CD4-positive, alpha-beta memory T cell (primary cell): Measurements from ENCODE around the gene CLIP2. TPM values are rescaled to one million over a fixed set of nuclear protein-coding genes. Genes with fewer than 3 reads are reported as not detected.

ENCODE experiments used
- CTCF ChIA-PET: fragments of 350-600 bp; sonication (Branson Sonifier 250); formaldehyde crosslinking; loops from one replicate; lab custom pipeline; 2021; ENCODE audit warnings: inconsistent platforms; ENCODE audit not compliant: partially characterized antibody; lab: Charles Lee
- POLR2A ChIA-PET: fragments of 350-600 bp; sonication (Branson Sonifier 250); formaldehyde crosslinking; loops from one replicate; lab custom pipeline; 2021; ENCODE audit not compliant: partially characterized antibody; lab: Charles Lee
- DNase-seq, 5 donors: peaks; one replicate each; pipeline versions ENCODE4 v3.0.0 to v3.0.0-alpha.2; 2020 to 2022; ENCODE audit warnings: mixed read lengths in 1 of 5
- H3K27ac ChIP-seq: one replicate; pipeline ENCODE4 v1.7.0; 2013; ENCODE audit warnings: low read depth, low read length
- H3K27me3 ChIP-seq: 2 replicates; pipeline ENCODE4 v1.7.0; 2013; ENCODE audit warnings: mild to moderate bottlenecking, low read length, moderate library complexity; ENCODE audit not compliant: insufficient read depth
- H3K36me3 ChIP-seq: 2 replicates; pipeline ENCODE4 v1.7.0; 2013; ENCODE audit warnings: mild to moderate bottlenecking, low read length, moderate library complexity; ENCODE audit not compliant: insufficient read depth
- H3K4me1 ChIP-seq: 2 replicates; pipeline ENCODE4 v1.7.0; 2013; ENCODE audit warnings: mild to moderate bottlenecking, low read length, moderate library complexity; ENCODE audit not compliant: insufficient read depth
- H3K4me3 ChIP-seq, 2 donors: one replicate each; pipeline ENCODE4 v1.7.0; 2013; ENCODE audit warnings: low read length in 2 of 2, mild to moderate bottlenecking in 1 of 2
- H3K9me3 ChIP-seq, 2 donors: one replicate each; pipeline ENCODE4 v1.7.0; 2013; ENCODE audit warnings: low read length in 2 of 2, control low read depth in 1 of 2; ENCODE audit not compliant: control insufficient read depth in 1 of 2
- H3K27ac Mint-ChIP-seq, 7 donors: one replicate each; pipeline ENCODE4 v1.8.0; 2020 to 2021; ENCODE audit warnings: mixed read lengths in 7 of 7, mild to moderate bottlenecking in 6 of 7, inconsistent platforms in 3 of 7, moderate library complexity in 3 of 7
- H3K27me3 Mint-ChIP-seq, 2 donors: one replicate each; pipeline ENCODE4 v1.8.0; 2020 to 2021; ENCODE audit warnings: mixed read lengths in 2 of 2
- H3K36me3 Mint-ChIP-seq, 2 donors: one replicate each; pipeline ENCODE4 v1.8.0; 2020 to 2021; ENCODE audit warnings: mixed read lengths in 2 of 2, inconsistent platforms in 1 of 2, mild to moderate bottlenecking in 1 of 2
- H3K4me1 Mint-ChIP-seq, 4 donors: one replicate each; pipeline ENCODE4 v1.8.0; 2020 to 2021; ENCODE audit warnings: mixed read lengths in 4 of 4, mild to moderate bottlenecking in 1 of 4
- H3K4me3 Mint-ChIP-seq, 8 donors: one replicate each; pipeline ENCODE4 v1.8.0; 2020 to 2021; ENCODE audit warnings: mixed read lengths in 8 of 8, mild to moderate bottlenecking in 7 of 8, moderate library complexity in 6 of 8, inconsistent platforms in 3 of 8
- H3K9me3 Mint-ChIP-seq, 8 donors: one replicate each; pipeline ENCODE4 v1.8.0; 2020 to 2021; ENCODE audit warnings: mixed read lengths in 8 of 8, mild to moderate bottlenecking in 5 of 8, inconsistent platforms in 3 of 8, moderate library complexity in 1 of 8
- intact Hi-C: fragments of 100-400 bp; cut with micrococcal nuclease; formaldehyde crosslinking; loops from one replicate; pipeline ENCODE4 v1.15.1; 2023
- polyA plus RNA-seq, 2 donors: library from polyadenylated mRNA; unstranded; fragments of 300-500 nt; fragmentation: Illumina TruSeq; gene quantifications; one replicate each; pipeline ENCODE4 v1.2.3, GENCODE V29; 2021
- total RNA-seq, 2 experiments: library from RNA; stranded (reverse); gene quantifications; one replicate each; pipeline ENCODE4 v1.2.3, GENCODE V29; 2021

Gene CLIP2
- total and polyA plus RNA-seq, 4 experiments from 2014 or later, result 0.15 to 5.7 (median 1.7) TPM

DNA sequence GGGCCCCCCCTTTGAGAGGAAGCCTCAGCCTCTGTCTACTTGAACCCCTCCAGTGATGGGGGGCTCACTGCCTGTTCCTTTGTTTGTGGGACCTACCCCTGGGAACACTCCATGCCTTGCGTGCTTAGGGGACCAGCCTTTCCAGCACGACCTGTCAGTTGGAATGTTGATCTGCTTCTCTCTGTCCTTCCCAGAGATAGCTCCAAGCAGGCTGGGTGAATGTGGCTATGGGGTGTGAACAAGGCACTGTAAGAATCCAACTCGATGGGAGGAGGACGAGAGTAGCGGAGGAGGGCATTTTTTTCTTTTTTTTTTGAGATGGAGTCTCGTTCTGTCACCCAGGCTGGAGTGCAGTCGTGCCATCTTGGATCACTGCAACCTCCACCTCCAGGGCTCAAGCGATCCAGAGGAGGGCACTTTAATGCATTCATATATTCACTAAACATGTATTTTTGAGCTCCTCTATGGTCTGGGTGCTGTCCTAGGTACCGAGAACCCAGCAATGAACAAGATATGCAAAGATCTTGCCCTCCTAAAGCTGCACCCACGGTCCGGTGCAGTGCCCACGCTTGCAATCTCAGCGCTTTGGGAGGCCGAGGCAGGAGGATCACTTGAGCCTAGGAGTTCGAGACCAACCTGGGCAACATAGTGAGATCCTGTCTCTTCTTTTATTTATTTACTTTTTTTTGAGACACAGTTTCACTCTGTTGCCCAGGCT is 8.5 kb downstream of the CLIP2 start:
- Histone ChIP-seq H3K4me3 (no peak overlapping the region), H3K9me3 (no peaks in the 10 kb centered on the region)
- no peaks in the 10 kb centered on the region for H3K9me3 Mint-ChIP-seq

DNA sequence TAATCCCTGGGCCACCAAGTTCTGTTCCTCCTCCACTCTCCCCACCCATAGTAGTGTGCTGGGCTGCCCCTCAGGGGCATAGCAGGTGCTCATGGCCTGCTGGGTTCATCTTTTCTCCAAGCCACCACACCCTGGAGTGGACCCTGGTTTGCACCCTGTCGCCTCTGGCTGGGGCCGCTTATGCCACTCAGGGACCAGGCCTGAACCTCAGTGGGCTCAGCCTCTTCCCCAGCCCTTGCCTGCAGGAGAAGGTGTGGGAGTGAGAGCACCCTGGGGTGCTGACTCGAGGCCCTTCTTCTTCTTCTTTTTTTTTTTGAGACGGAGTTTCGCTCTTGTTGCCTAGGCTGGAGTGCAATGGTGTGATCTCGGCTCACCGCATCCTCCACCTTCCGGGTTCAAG is 10.2 kb downstream of the CLIP2 start:
- no peak overlapping the region for H3K4me3 Mint-ChIP-seq
- ChIA-PET CTCF (no interaction called here), POLR2A (no interaction called here)
- no peaks in the 10 kb centered on the region for H3K4me1 ChIP-seq
- no peaks in the 10 kb centered on the region for H3K27me3 ChIP-seq
- no peaks in the 10 kb centered on the region for H3K9me3 ChIP-seq
- no peak for DNase-seq
- no peaks in the 10 kb centered on the region for H3K36me3 ChIP-seq
- H3K27ac ChIP-seq, result no peak overlapping the region
- no peak overlapping the region for H3K4me3 ChIP-seq
- H3K27ac Mint-ChIP-seq, result no peak overlapping the region
- H3K4me1 Mint-ChIP-seq, result no peaks in the 10 kb centered on the region
- intact Hi-C loops, result no loop called here
- peaks cover 0 to 1% of the 10 kb centered on the region in 2 donors for H3K27me3 Mint-ChIP-seq
- no peaks in the 10 kb centered on the region for H3K9me3 Mint-ChIP-seq
- H3K36me3 Mint-ChIP-seq, result no peaks in the 10 kb centered on the region

More for the DNA sequence above, 8.5 kb downstream of the CLIP2 start:
- no peak overlapping the region for H3K4me3 Mint-ChIP-seq
- POLR2A ChIA-PET, result no interaction called here
- CTCF ChIA-PET, result no interaction called here
- no peaks in the 10 kb centered on the region for H3K27me3 ChIP-seq
- intact Hi-C loops, result no loop called here
- peaks cover 0 to 8% (median 1%) of the 10 kb centered on the region in 4 donors for H3K4me1 Mint-ChIP-seq
- H3K36me3 Mint-ChIP-seq, result no peaks in the 10 kb centered on the region
- DNase-seq, result no peak
- peaks cover 0 to 5% of the 10 kb centered on the region in 2 donors for H3K27me3 Mint-ChIP-seq
- no peak overlapping the region for H3K27ac Mint-ChIP-seq
- H3K36me3 ChIP-seq, result no peaks in the 10 kb centered on the region
- no peak overlapping the region for H3K27ac ChIP-seq
- H3K4me1 ChIP-seq, result no peaks in the 10 kb centered on the region

DNA sequence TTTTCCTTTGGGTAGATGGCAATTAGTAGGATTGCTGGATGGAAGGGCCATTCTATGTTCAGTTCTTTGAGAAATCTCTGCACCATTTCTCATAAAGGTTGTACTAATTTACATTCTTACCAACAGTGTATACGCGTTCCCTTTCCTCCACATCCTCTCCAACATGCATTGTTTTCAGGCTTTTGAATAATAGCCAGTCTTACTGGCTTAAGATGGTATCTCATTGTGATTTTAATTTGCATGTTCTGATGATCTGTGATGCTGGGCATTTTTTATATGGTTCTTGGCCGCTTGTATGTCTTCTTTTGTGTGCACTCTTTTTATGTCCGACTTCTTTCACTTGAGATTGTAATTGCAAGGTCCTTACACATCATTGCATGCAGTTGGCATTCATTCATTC is 11.7 kb downstream of the CLIP2 start:
- POLR2A ChIA-PET, result no interaction called here
- H3K9me3 Mint-ChIP-seq, result no peaks in the 10 kb centered on the region
- Histone ChIP-seq H3K9me3 (no peaks in the 10 kb centered on the region), H3K27me3 (no peaks in the 10 kb centered on the region), H3K27ac (no peak overlapping the region), H3K4me1 (peaks cover under 1% of the 10 kb centered on the region), H3K4me3 (no peak overlapping the region), H3K36me3 (no peaks in the 10 kb centered on the region)
- peaks cover 0 to 2% of the 10 kb centered on the region in 2 donors for H3K27me3 Mint-ChIP-seq
- DNase-seq, result no peak
- no peak overlapping the region for H3K27ac Mint-ChIP-seq
- no peak overlapping the region for H3K4me3 Mint-ChIP-seq
- H3K36me3 Mint-ChIP-seq, result no peaks in the 10 kb centered on the region
- CTCF ChIA-PET, result no interaction called here
- intact Hi-C loops, result no loop called here
- H3K4me1 Mint-ChIP-seq, result no peaks in the 10 kb centered on the region

DNA sequence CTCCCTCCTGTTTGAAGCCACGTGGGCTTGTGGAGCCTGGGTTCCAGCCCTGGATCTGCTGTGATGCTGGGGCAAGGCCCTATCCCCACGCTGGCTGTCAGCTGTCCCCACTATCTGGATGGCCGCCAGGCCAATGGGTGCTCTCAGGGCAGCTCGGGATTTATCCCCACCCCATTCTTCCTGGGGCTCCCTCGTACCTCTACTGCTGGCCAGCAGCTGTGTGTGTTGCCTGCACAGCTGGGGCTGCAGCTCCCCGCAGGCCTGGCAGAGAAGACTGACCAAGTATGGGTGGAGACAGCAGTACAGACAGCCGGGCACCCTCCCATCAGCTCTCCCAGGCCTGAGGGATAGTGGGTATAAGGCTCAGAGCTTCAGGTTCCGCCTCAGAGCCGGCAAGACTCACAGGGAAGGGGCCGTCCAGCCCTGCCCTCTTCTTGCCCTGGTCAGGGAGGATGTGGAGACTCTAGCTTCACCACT is 13.6 kb downstream of the CLIP2 start:
- intact Hi-C loops, result no loop called here
- ChIA-PET POLR2A (no interaction called here), CTCF (no interaction called here)
- Histone ChIP-seq H3K4me1 (peaks cover 14% of the 10 kb centered on the region), H3K9me3 (no peaks in the 10 kb centered on the region), H3K27ac (no peak overlapping the region), H3K27me3 (no peaks in the 10 kb centered on the region), H3K36me3 (no peaks in the 10 kb centered on the region), H3K4me3 (no peak overlapping the region)
- Mint-ChIP-seq H3K36me3 (peaks cover 0 to under 1% of the 10 kb centered on the region in 2 donors), H3K9me3 (no peaks in the 10 kb centered on the region), H3K4me1 (peaks cover 3 to 9% (median 7%) of the 10 kb centered on the region in 4 donors), H3K27me3 (peaks cover 7 to 8% of the 10 kb centered on the region in 2 donors), H3K4me3 (no peak overlapping the region), H3K27ac (no peak overlapping the region)
- DNase-seq, result no peak

DNA sequence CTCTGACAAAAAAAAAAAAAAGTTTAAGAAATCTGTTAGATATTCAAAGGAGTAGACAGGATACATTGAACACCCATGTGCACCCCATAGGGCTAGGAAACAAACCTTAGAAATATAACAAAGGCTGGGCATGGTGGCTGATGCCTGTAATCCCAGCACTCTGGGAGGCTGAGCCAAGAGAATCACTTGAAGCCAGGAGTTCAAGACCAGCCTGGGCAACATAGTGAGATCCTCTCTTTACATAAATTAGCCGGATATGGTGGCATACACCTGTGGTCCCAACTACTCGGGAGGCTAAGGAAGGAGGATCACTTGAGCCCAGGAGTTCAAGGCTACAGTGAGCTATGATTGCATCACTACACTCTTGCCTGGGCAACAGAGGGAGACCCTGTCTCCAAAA is 15.3 kb downstream of the CLIP2 start:
- H3K4me3 ChIP-seq, result no peak overlapping the region
- H3K27me3 ChIP-seq, result no peaks in the 10 kb centered on the region
- no peaks in the 10 kb centered on the region for H3K36me3 ChIP-seq
- Mint-ChIP-seq H3K27me3 (peaks cover 8 to 10% of the 10 kb centered on the region in 2 donors), H3K27ac (no peak overlapping the region), H3K4me3 (no peak overlapping the region), H3K9me3 (no peaks in the 10 kb centered on the region), H3K4me1 (peaks cover 3 to 11% (median 7%) of the 10 kb centered on the region in 4 donors), H3K36me3 (peaks cover 0 to 4% of the 10 kb centered on the region in 2 donors)
- H3K9me3 ChIP-seq, result no peaks in the 10 kb centered on the region
- CTCF ChIA-PET, result no interaction called here
- POLR2A ChIA-PET, result no interaction called here
- no peak overlapping the region for H3K27ac ChIP-seq
- DNase-seq, result no peak
- peaks cover 14% of the 10 kb centered on the region for H3K4me1 ChIP-seq
- intact Hi-C loops, result no loop called here

DNA sequence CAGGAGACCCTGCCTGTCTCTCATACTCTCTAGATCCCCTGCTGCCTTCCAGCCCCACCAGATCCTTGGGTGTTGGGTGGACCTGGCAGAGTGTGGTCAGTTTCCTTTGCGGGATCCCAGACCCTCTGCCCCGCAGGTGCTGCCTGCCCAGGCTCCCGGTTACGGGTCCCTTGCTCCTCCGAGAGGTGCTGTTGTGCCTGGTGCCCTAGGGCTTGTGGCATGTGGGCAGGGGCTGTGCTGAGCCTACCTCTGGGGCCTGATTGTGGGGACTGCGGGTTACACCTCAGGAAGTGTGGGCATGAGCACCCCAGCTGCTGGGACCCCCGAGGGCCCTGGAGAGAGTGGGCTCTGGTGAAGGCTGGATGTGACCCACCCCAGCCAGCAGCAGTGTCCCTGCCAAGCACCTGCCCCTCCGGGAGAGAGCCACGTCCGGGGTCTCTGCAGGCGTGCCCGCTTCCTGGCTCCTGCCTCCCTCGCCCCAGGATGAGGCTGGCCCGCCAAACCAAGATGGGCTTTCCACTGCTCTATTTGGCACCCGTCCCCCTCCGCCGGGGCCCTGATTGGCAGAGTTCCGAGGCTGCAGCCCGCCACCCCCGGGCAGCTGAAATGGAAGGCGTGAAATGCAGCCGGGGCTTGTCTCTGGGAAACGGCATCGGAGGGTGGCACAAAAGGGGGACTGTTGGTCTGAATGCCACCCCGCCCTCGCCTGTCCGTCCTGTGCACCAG is 17.0 kb downstream of the CLIP2 start:
- Mint-ChIP-seq H3K36me3 (peaks cover 0 to 4% of the 10 kb centered on the region in 2 donors), H3K27ac (peak overlapping the region in 1 of 7 donors; percentile 8), H3K27me3 (peaks cover 8 to 10% of the 10 kb centered on the region in 2 donors), H3K4me3 (peak overlapping the region in 5 of 8 donors; percentile 12 to 69 (median 54)), H3K9me3 (no peaks in the 10 kb centered on the region), H3K4me1 (peaks cover 3 to 11% (median 7%) of the 10 kb centered on the region in 4 donors)
- no peaks in the 10 kb centered on the region for H3K27me3 ChIP-seq
- ChIA-PET CTCF (no interaction called here), POLR2A (no interaction called here)
- H3K4me3 ChIP-seq, result no peak overlapping the region
- H3K9me3 ChIP-seq, result no peaks in the 10 kb centered on the region
- H3K4me1 ChIP-seq, result peaks cover 14% of the 10 kb centered on the region
- intact Hi-C loops, result no loop called here
- no peak for DNase-seq
- no peak overlapping the region for H3K27ac ChIP-seq
- H3K36me3 ChIP-seq, result no peaks in the 10 kb centered on the region

DNA sequence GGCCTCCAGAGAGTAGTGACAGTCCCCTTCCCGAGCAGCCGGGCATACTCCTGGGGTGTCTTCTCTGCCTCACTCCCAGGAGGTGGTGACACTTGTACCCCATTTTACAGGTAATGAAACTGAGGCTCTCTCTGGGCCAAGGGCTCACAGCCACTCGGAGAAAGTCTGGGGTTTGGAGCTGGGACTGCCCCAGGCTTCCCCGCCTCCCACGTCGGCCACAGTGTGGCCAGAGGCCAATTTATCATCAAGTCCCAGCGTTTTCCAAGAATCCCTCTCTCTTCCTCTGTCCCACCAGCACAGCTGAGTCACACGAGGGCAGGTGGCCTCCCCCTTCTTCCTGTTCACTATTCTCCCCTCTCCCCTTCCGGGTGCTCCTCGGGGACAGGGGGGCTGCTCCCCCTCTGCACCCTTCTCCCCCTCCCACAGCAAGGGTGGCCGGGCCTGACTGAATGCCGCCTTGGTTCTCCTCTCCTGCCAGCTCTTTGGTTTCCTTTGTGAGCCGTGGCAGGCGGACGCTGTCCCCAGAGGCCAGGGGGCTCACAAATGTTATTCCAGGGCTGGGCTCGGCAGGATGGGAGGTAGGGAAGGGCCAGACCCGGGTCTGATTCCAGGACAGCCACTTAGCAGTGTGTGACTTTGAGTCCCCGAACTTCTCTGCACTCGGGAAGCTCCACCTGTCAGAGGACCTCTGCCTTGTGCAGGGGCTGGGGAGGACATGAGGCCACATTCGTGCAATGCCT is 17.7 kb downstream of the CLIP2 start:
- Histone ChIP-seq H3K4me3 (no peak overlapping the region), H3K27me3 (no peaks in the 10 kb centered on the region), H3K27ac (no peak overlapping the region), H3K9me3 (no peaks in the 10 kb centered on the region), H3K4me1 (peaks cover 14% of the 10 kb centered on the region), H3K36me3 (no peaks in the 10 kb centered on the region)
- intact Hi-C loops, result no loop called here
- Mint-ChIP-seq H3K4me1 (peaks cover 3 to 11% (median 8%) of the 10 kb centered on the region in 4 donors), H3K9me3 (no peaks in the 10 kb centered on the region), H3K27ac (peak overlapping the region in 1 of 7 donors; percentile 61), H3K27me3 (peaks cover 8 to 12% of the 10 kb centered on the region in 2 donors), H3K36me3 (peaks cover 0 to 7% of the 10 kb centered on the region in 2 donors), H3K4me3 (peak overlapping the region in 6 of 8 donors; percentile 12 to 69 (median 52))
- CTCF ChIA-PET, result no interaction called here
- POLR2A ChIA-PET, result no interaction called here
- no peak for DNase-seq
